Measurements from ENCODE around the gene ADCY3.
"Not testable (repeated sequence)": the region's sequence is repeated elsewhere in the genome, so short reads cannot be mapped to it uniquely, and the experiment has no call there.

- not testable (repeated sequence) for TF ChIP-seq ELF1 (IDR thresholded peaks at IDR 0.05); CTCF (IDR thresholded peaks at IDR 0.05); EZH2phosphoT487 (IDR thresholded peaks at IDR 0.05; ENCODE audit: borderline replicate concordance, low read depth); GATA2 (CRISPR knock-in tag; IDR thresholded peaks at IDR 0.05); USF2 (IDR thresholded peaks at IDR 0.05; ENCODE audit: borderline replicate concordance, low read depth, low read length); YY1 (IDR thresholded peaks at IDR 0.05; ENCODE audit: low read depth); RCOR1 (IDR thresholded peaks at IDR 0.05; ENCODE audit: low read length); NRF1 (IDR thresholded peaks at IDR 0.05; ENCODE audit: low read depth, low read length)
Observed at GRCh38 chr2:24835411-24835810, 84.6 kb downstream of the ADCY3 start.
